NCI-H82 treated with DMSO at 0.1 percent for 48 hours (cell line): Measurements from ENCODE around the gene IPO7.
"Not testable (repeated sequence)": the region's sequence is repeated elsewhere in the genome, so short reads cannot be mapped to it uniquely, and the experiment has no call there.

Experiments
- DNase-seq: peaks from one replicate; lab custom pipeline; 2025; ENCODE audit not compliant: unreplicated experiment; lab: John Stamatoyannopoulos, UW

The IPO7 gene

GRCh38 chr11:9384535-9385326 is at the start of gene IPO7:
IPO7 (plus strand) TSS chr11:9384652; CDS start chr11:9384764, 112 bp downstream.
- peak; percentile 59 for DNase-seq

GRCh38 chr11:9341638-9342178 is 42.7 kb upstream of the IPO7 start:
- DNase-seq = no peak

- DNase-seq = peak; percentile 72
These were observed 40.3 kb upstream of the IPO7 start for GRCh38 chr11:9344061-9344680.

GRCh38 chr11:9347100-9347499 is 37.4 kb upstream of the IPO7 start:
- no peak for DNase-seq

- DNase-seq = not testable (repeated sequence)
These were observed 36.7 kb upstream of the IPO7 start for GRCh38 chr11:9347779-9348178.

- DNase-seq = no peak
These were observed 33.1 kb upstream of the IPO7 start for GRCh38 chr11:9351321-9351881.

- DNase-seq = no peak
These were observed 27.4 kb upstream of the IPO7 start for GRCh38 chr11:9357041-9357440.

GRCh38 chr11:9360862-9361622 is 23.4 kb upstream of the IPO7 start:
- not testable (repeated sequence) for DNase-seq

- DNase-seq = peak; percentile 55
These were observed 22.0 kb upstream of the IPO7 start for GRCh38 chr11:9362393-9362863.

GRCh38 chr11:9363954-9364912 is 20.2 kb upstream of the IPO7 start:
- DNase-seq = peak; percentile 58

GRCh38 chr11:9367551-9367950 is 16.9 kb upstream of the IPO7 start:
- DNase-seq = no peak

GRCh38 chr11:9377036-9377435 is 7.4 kb upstream of the IPO7 start:
- DNase-seq = no peak

GRCh38 chr11:9379041-9379440 is 5.4 kb upstream of the IPO7 start:
- no peak for DNase-seq

GRCh38 chr11:9380773-9381172 is 3.7 kb upstream of the IPO7 start:
- DNase-seq = no peak

- peak; percentile 5 for DNase-seq
These were observed 961 bp downstream of the IPO7 start for GRCh38 chr11:9385327-9385899.

GRCh38 chr11:9386086-9386485 is 1.6 kb downstream of the IPO7 start:
- DNase-seq = no peak

GRCh38 chr11:9386901-9387300 is 2.4 kb downstream of the IPO7 start:
- no peak for DNase-seq

- no peak for DNase-seq
These were observed 11.9 kb downstream of the IPO7 start for GRCh38 chr11:9396310-9396709.

GRCh38 chr11:9396752-9397151 is 12.3 kb downstream of the IPO7 start:
- no peak for DNase-seq
